Thyroid gland (tissue), 4 donors: ENCODE measurements around the gene GPR143. TPM values are rescaled to one million over a fixed set of nuclear protein-coding genes. Genes with fewer than 3 reads are reported as not detected.

ENCODE experiments used
- DNase-seq, 2 donors: peaks; one replicate each; pipeline ENCODE4 v3.0.0-alpha.2; 2019
- H3K27ac ChIP-seq, 3 donors: fragments of 200-600 bp; sonication (generic); 1 replicate in 2 of 3; 2 replicates in 1 of 3; pipeline ENCODE4 v1.5.1; 2016 to 2019; ENCODE audit warnings: mild to moderate bottlenecking in 1 of 3, moderate library complexity in 1 of 3
- H3K27me3 ChIP-seq: fragments of 200-600 bp; sonication (generic); one replicate; pipeline ENCODE4 v1.5.1; 2019
- H3K36me3 ChIP-seq, 2 donors: fragments of 200-600 bp; sonication (generic); one replicate each; pipeline ENCODE4 v1.5.1; 2016 to 2019
- H3K4me1 ChIP-seq, 2 donors: fragments of 200-600 bp; sonication (generic); one replicate each; pipeline ENCODE4 v1.5.1; 2017 to 2019
- H3K4me3 ChIP-seq, 3 donors: fragments of 200-600 bp; sonication (generic); replicated peaks in 1 of 3; 1 replicate in 2 of 3; 2 replicates in 1 of 3; pipeline ENCODE4 v1.5.1; 2016; ENCODE audit warnings: mild to moderate bottlenecking in 1 of 3
- H3K9me3 ChIP-seq: fragments of 200-600 bp; sonication (generic); one replicate; pipeline ENCODE4 v1.5.1; 2017
- POLR2A ChIP-seq, 2 donors: fragments of 450-650 bp; IDR thresholded peaks; one replicate each; pipeline ENCODE4 v1.6.1; 2017; ENCODE audit warnings: antibody characterized with exemption in 2 of 2, mild to moderate bottlenecking in 2 of 2, moderate library complexity in 1 of 2
- WGBS, 2 donors: methylation state at CpG; one replicate each; pipeline ENCODE4 v1.1.5; 2017; 5-methylcytosine and 5-hydroxymethylcytosine counted together
- intact Hi-C: fragments of 100-400 bp; cut with DNase I; formaldehyde crosslinking; loops from one replicate; pipeline ENCODE4 v1.15.1; 2023
- total RNA-seq, 4 donors: library from RNA; depleted of rRNA; stranded (reverse); fragments of >200 nt; gene quantifications; one replicate each; pipeline ENCODE4 v1.2.3, GENCODE V29; 2016
- TF ChIP-seq, protein P1 (sequence below), 6 experiments: fragments of 200-600 bp in 3 of 6; fragments of 450-650 bp in 3 of 6; sonication (generic) in 3 of 6; IDR thresholded peaks; one replicate each; pipeline ENCODE4 v1.5.1; 2016 to 2019; ENCODE audit warnings: antibody characterized with exemption in 6 of 6, mild to moderate bottlenecking in 2 of 6, inconsistent platforms in 1 of 6, moderate library complexity in 1 of 6

GPR143 gene
- total RNA-seq, 4 donors from 2014 or later, result 1.7 to 4.9 (median 3.4) TPM

DNA sequence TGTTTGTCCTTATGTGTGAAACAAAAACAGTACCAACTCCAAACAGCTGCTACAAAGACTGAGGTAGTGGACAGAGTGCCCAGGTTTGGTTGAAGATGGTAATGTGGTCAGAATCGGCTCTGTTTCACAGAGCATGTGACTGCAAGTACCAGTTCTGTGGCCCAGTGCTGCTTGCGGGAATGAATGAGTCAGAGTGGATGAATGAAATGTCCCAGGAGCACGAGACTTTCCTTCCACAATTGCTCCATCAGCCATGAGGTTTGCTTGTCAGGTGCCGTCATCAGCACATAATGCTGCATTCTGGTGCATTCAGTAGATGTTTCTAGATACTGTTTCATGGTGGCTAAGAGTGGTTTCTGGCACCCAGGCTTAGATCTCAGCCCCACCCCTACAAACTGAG, 84.2 kb downstream of the GPR143 start:
- 60 to 79% methylated on average over 3 to 4 of the region's 4 CpGs for WGBS, 2 donors
- Histone ChIP-seq H3K27me3 (no peaks in the 10 kb centered on the region), H3K4me1 (no peaks in the 10 kb centered on the region), H3K4me3 (no peak overlapping the region), H3K27ac (no peak overlapping the region), H3K9me3 (no peaks in the 10 kb centered on the region), H3K36me3 (no peaks in the 10 kb centered on the region)
- TF ChIP-seq POLR2A (IDR thresholded peaks at IDR 0.05), result no peak
- TF ChIP-seq, protein P1, sequence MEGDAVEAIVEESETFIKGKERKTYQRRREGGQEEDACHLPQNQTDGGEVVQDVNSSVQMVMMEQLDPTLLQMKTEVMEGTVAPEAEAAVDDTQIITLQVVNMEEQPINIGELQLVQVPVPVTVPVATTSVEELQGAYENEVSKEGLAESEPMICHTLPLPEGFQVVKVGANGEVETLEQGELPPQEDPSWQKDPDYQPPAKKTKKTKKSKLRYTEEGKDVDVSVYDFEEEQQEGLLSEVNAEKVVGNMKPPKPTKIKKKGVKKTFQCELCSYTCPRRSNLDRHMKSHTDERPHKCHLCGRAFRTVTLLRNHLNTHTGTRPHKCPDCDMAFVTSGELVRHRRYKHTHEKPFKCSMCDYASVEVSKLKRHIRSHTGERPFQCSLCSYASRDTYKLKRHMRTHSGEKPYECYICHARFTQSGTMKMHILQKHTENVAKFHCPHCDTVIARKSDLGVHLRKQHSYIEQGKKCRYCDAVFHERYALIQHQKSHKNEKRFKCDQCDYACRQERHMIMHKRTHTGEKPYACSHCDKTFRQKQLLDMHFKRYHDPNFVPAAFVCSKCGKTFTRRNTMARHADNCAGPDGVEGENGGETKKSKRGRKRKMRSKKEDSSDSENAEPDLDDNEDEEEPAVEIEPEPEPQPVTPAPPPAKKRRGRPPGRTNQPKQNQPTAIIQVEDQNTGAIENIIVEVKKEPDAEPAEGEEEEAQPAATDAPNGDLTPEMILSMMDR (IDR thresholded peaks at IDR 0.05), result no peak
- DNase-seq, result no peak
- intact Hi-C loops, result no loop called here

DNA sequence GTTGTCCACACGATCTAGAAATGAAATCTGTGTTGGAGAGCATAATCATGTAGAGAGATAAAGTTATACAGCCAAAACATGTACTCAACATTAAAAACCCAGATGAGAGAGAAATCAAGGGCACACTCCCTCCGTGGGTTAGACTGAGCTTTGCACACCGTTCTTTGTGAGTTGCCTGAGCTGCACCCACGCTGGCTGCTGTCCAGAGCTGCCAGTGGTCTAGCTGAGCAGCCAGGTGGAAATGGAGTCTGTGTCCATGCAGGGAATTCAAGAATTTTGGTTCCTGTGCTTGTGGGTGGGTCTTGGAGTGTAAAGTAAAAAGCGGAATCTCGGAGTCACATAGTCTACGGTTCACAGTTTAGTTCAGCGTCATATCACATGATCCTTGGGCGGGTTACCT, 84.6 kb downstream of the GPR143 start:
- 38 to 67% methylated on average over 8 to 9 of the region's 9 CpGs for WGBS, 2 donors
- DNase-seq, result peak; percentile 53 to 64

DNA sequence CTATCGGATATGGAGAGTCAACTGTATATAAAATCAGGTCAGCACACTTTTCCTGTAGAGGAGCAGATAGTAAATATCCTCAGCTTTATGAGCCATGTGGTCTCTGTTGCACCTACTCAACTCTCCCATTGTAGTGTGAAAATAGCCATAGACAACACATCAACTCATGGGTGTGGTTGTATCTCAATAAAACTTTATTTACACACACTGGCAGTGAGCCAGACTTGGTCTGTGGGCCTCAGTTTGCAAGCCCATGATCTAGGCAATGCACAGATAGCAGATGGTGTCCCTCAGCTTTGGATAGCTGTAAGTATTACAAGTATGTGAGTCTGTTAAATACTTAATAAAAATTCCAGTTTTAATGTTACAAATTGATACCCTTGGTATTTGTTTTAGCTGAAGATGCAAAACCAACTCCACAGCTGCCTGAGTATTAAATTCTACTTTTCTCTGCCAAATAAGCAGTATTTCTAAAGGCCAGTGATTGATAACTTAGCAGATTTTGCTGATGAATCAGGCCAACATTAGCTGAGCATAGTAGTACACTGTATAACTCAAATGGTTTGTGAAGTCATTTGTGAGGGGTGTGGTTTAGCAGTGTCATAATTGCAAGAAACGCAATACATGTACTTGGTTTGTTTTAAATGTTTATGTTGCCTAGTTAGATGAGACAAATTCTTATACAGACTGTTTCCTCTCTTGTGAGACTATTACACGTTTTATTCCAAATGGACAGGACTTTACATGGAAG, 87.3 kb downstream of the GPR143 start:
- no peak for DNase-seq
- H3K36me3 ChIP-seq, result no peaks in the 10 kb centered on the region
- 94 to 100% methylated on average over 3 of the region's 3 CpGs for WGBS, 2 donors
- no peak overlapping the region for H3K27ac ChIP-seq
- H3K9me3 ChIP-seq, result no peaks in the 10 kb centered on the region
- H3K4me1 ChIP-seq, result no peaks in the 10 kb centered on the region
- no peak for TF ChIP-seq POLR2A (IDR thresholded peaks at IDR 0.05)
- TF ChIP-seq, protein P1 (IDR thresholded peaks at IDR 0.05), result no peak
- intact Hi-C loops, result no loop called here
- H3K4me3 ChIP-seq, result no peak overlapping the region
- H3K27me3 ChIP-seq, result no peaks in the 10 kb centered on the region

More for the DNA sequence above, 84.6 kb downstream of the GPR143 start:
- TF ChIP-seq POLR2A (IDR thresholded peaks at IDR 0.05), result no peak
- TF ChIP-seq, protein P1 (IDR thresholded peaks at IDR 0.05), result no peak
- H3K27ac ChIP-seq, result no peak overlapping the region
- H3K27me3 ChIP-seq, result no peaks in the 10 kb centered on the region
- no peaks in the 10 kb centered on the region for H3K9me3 ChIP-seq
- H3K36me3 ChIP-seq, result no peaks in the 10 kb centered on the region
- intact Hi-C loops, result no loop called here
- H3K4me1 ChIP-seq, result no peaks in the 10 kb centered on the region
- H3K4me3 ChIP-seq, result no peak overlapping the region

DNA sequence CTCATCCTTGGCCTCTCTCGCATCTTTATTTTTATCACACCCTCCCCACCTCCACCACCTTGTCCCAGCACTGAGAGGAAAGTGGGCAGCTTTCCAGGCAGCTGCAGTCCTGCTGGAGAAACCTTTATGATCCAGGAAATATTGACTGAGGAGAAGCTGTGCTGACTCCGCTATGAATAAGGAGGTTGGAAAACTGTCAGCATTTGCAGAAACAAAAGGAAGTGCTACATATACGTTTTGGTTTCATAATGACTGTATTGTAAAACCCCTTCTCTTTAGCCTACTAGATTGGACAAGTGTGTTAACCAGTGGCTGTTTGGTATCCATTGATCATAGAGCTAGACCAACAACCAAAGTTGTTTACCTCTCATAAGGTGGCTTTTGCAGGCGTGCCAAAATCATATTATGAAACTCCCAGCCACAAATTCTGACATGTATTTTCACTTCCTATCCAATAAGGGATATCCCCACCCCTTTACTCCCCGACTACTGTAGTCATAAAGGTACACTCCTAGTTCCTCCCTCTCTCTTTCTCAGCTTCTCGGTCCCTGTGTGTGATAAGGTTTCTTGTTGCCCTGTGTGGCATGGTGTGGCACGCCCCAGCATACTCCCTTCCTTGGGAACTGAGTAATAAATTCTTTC, 88.4 kb downstream of the GPR143 start:
- Histone ChIP-seq H3K36me3 (no peaks in the 10 kb centered on the region), H3K27ac (no peak overlapping the region), H3K9me3 (no peaks in the 10 kb centered on the region), H3K27me3 (no peaks in the 10 kb centered on the region), H3K4me3 (no peak overlapping the region), H3K4me1 (no peaks in the 10 kb centered on the region)
- 52 to 78% methylated on average over 7 of the region's 7 CpGs for WGBS, 2 donors
- intact Hi-C loops, result no loop called here
- DNase-seq, result no peak
- TF ChIP-seq POLR2A (IDR thresholded peaks at IDR 0.05), result no peak
- TF ChIP-seq, protein P1 (IDR thresholded peaks at IDR 0.05), result no peak

DNA sequence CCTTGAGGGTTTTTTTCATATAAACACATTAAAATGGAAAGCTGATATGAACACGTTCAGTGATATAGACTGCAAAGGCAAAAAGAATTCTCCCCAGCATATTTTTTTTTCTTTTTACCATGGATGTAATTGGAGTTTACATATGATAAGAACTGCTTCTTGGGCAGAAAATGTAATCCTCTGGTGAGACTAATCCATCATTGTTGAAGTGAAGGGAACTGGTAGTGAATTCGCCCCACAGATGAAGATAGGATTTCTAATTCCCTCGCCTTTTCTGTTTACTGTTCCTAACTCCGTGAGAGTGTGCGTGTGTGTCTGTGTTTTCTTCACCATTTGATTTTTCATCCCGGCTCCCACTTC, 88.9 kb downstream of the GPR143 start:
- H3K36me3 ChIP-seq, result no peaks in the 10 kb centered on the region
- DNase-seq, result no peak
- H3K9me3 ChIP-seq, result no peaks in the 10 kb centered on the region
- no peak overlapping the region for H3K27ac ChIP-seq
- no peaks in the 10 kb centered on the region for H3K4me1 ChIP-seq
- intact Hi-C loops, result no loop called here
- H3K27me3 ChIP-seq, result no peaks in the 10 kb centered on the region
- WGBS, 2 donors, result 79 to 81% methylated on average over 6 of the region's 6 CpGs
- TF ChIP-seq POLR2A (IDR thresholded peaks at IDR 0.05), result no peak
- TF ChIP-seq, protein P1 (IDR thresholded peaks at IDR 0.05), result no peak
- H3K4me3 ChIP-seq, result no peak overlapping the region
